Cardiac septum (tissue), 1 donor: Measurements from ENCODE around the gene TRAPPC11. TPM values are rescaled to one million over a fixed set of nuclear protein-coding genes. Genes with fewer than 3 reads are reported as not detected.
"Not testable (repeated sequence)": the region's sequence is repeated elsewhere in the genome, so short reads cannot be mapped to it uniquely, and the experiment has no call there.

Source experiments
- DNase-seq: peaks from one replicate; pipeline ENCODE4 v3.0.0-alpha.2; 2020; ENCODE audit warnings: low spot score
- intact Hi-C: fragments of 100-400 bp; cut with DNase I; formaldehyde crosslinking; loops from one replicate; pipeline ENCODE4 v1.14.0; 2022
- long read RNA-seq: library from polyadenylated mRNA; unstranded; transcript quantifications from one replicate; pipeline ENCODE4 v2.0.0, GENCODE V29; 2021
- total RNA-seq: library from RNA; stranded (reverse); fragmentation: NEBNext Ultra II Directional; extraction: Animal tissue kit (Norgen Biotek cat#: 25700); gene quantifications from one replicate; pipeline ENCODE4 v1.2.1, GENCODE V29; 2021
- donor health status: DM: no; HTN: no; CAD: no.

TRAPPC11 gene
- total RNA-seq: 21.3 TPM
- long read RNA-seq, full-length matches to known transcripts: 8 of 22 reads
- long read RNA-seq, partial matches to known transcripts: 12 of 22 reads
- long read RNA-seq, other reads (novel, unspliced or antisense): 2 of 22 reads

DNA sequence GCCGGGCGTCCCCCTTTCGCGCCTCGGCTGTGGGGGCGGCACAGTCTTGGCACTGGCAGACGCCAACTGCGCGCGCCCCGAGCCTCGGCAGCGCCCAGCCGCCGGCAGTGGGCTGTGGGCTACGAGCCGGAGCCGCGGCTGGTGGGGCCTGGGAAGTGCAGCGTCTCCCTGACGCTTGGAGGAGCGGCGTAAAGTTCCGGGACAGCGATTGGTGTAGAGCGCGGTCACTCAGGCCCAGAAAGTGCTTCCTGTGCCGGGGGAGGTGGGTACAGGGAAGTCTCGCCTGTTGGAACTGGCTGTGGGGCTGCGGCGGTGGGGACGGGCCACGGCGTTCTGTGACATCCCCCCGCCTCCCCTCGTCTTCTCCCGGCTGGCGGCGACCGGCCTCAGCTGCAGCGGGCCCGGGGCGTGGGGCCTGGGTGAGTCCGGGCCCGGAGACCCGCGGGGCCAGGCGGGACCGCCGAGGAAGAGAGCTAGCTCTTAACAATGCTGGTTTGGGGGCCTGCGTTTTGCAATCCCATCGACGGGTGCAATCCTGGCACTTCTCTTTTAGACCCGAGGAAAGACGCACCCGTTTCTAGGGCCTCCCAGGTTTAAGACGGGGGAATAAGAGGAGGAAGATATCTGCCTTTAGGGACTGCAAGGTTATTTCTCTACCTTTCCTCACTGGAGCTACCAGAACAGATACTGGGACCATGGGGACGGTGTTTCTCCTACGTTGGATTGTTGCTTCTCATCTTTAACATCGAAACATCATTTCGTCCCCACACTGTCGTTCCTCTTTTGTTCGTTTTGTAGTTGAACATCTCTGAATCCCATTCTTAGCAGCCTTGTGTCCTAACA, at the start of gene TRAPPC11, which contains the start of gene RWDD4:
Gene TRAPPC11, plus strand, starts transcription at position 265 of the 843 bp plus-strand sequence. CDS start 4,575 bp downstream, outside the sequence.
Gene RWDD4, minus strand, starts transcription at position 157 of the 843 bp plus-strand sequence. CDS start 233 bp downstream, outside the sequence.
- intact Hi-C loops: loop anchor here (1.0 to 10.0 kb wide), 2 partner anchors 153 to 184 kb away; no protein-coding TSS in a partner anchor
- DNase-seq: peak; percentile 99

DNA sequence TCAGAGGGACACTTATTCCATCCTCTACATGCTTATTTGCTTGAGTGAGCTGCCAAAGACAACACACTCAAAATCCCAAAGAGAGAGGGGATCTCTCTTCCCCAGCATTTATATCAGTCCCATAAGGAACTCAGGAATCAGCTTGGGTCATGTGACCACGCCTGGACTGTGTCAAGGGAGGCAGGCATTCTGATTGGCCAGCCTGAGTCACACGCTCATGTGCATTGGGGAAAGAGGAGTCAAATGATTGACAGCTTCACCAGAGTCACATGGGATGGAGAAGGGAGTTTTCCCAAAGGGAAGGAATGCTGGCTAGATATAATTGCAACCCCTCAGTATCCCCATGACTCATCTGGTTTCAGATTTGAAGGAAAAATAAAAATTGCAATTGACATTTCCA, 49.1 kb upstream of the TRAPPC11 start:
- intact Hi-C loops: no loop called here
- no peak for DNase-seq

DNA sequence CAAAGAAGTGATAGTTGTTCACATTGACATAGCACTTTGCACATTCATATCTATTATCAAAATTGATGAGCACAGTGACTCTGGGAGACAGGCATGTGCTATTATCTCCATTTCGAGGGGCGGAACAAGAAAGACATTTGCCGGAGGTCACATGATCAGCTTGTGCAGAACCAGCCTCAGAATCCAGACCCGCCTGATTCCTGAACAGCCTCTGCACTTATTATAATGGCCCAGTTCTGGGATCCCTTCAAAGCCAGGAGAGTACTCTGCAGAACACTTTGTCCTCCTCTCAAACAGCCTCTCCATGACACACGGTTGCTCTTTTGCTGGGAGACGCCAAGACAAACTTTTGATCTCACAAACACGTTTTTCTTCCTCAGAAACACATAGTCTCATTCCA, 48.5 kb upstream of the TRAPPC11 start:
- no peak for DNase-seq
- intact Hi-C loops: no loop called here

DNA sequence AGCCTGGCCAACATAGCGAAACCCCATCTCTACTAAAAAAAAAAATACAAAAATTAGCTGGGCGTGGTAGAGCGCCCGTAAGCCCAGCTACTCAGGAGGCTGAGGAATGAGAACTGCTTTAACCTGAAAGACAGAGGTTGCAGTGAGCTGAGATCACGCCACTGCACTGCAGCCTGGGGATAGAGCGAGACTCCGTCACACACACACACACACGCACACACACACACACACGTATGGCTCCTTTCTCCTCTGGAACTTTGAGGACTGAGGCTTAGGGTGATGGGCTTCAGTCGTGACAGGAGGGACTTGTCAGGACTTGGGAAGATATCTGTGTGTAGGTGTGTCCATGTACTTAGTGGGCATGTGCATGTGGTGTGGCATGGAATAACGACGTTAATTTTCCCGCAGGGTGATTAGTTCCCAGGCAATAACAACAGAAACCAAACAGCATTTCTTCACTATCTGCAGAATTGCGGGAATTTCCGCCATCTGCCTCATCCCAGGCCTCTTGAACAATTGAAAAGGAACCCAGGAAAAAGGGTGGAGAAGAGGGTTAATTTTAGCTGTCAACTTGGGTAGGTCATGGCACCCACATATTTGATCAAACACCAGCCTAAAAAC, 47.8 kb upstream of the TRAPPC11 start:
- intact Hi-C loops: no loop called here
- DNase-seq: no peak

DNA sequence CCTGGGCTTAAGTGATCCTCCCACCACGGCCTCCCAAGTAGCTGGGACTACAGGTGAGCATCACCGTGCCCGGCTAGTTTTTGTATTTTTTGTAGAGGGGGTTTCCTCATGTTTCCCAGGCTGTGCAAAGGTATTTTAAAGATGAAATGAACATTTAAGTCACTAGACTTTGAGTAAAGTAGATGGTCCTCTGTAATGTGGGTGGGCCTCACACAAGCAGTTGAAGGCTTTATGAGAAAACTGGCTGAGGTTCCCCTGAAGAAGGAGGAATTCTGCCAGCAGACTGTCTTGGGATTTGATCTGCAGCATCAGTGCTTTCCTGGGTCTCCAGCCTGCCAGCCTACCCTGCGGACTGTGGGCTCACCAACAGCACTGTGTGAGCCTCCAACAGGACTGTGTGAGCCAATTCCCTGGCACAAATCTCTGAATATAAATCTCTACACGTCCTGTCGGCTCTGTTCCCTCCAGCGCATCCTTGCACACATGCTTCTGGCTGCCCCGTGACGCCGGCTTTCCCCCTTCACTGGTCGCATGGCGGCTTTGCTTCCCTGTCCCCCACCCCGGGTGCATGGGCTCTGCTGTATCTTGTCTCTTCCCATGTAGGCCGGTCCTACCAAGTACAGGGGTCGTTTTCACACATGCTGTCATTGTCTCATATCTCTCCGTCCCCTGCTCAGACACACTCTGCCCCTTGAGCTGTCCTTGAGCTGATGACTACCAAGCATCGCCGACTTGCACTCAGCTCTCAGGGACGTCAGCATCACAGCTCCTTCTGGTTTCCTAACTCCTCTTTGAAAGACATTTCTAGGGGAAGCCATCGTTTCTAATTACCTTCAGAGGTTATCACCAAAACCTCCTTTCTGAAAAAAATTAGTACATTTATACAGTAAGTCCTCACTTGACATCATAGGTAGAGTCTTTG, 46.5 kb upstream of the TRAPPC11 start:
- DNase-seq: no peak
- intact Hi-C loops: no loop called here

DNA sequence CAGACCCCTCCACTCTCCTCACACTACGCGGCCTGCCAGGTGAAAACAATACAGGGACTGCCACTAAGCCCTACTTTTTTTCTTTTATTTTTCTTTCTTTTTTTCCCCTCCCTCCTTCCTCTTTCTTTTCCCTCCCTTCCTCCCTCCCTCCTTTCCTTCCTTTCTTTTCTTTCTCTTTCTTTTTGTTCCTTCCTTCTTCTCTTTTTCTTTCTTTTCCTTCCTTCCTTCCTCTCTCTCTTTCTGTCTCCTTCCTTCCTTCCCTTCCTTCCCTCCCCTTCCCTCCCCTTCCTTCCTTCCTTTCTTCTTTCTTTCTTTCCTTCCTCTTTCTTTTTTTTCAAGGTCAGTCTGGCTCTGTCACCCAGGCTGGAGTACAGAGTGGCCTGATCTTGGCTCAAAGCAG, 42.0 kb upstream of the TRAPPC11 start:
- intact Hi-C loops: no loop called here
- DNase-seq: no peak

DNA sequence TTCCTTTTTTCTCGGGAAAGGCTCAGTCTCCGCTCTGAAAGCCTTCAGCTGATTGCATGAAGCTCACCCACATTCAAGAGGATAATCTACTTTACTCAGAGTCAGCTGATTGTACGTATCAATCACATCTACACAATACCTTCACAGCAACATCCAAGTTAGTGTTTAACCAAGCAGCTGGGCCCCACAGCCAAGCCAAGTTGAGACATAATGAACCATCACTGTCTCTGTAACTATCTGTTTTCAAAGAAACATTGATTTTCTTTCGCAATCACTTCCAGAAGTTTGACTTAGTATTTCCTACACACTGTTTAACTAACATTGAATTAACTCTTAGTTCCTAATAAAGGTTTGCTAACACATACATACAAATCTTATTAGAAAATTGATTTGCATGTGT, 40.4 kb upstream of the TRAPPC11 start:
- intact Hi-C loops: no loop called here
- no peak for DNase-seq

DNA sequence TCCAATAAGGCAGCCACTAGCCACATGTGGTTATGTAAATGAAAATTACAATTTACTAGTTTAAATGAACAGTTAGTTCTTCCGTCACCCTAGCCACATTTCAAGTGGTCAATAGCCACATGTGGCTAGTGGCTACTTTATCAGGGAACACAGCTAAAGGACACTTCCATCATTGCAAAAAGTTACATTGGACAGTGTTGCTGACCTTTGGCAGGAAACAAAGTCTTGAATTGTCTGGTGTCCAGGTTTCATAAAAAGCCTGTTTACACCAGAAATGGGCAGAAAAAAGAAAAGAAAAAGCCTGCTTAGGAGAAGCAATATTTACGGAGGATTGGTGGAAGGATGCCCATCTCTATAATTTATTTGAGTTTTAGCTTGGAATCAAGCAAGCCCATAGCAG, 38.7 kb upstream of the TRAPPC11 start:
- intact Hi-C loops: no loop called here
- no peak for DNase-seq

DNA sequence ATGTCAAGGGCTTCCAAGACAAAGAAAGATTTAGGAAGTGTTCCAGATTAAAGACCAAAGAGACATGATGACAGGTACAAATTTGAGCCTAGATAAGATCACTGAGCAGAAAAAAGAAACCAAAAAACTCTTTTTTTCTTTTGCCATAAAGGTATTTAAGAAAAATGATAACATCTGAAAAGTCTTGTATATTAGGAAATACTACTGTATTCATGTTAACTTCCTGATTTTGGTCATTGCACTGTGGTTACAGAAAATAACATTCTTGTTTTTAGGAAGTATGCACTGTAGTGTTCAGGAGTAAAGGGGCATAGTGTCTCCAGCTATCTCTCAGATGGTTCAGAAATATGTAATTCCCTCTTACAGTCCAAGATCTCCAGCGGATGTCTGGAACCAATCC, 37.2 kb upstream of the TRAPPC11 start:
- DNase-seq: no peak
- intact Hi-C loops: no loop called here

DNA sequence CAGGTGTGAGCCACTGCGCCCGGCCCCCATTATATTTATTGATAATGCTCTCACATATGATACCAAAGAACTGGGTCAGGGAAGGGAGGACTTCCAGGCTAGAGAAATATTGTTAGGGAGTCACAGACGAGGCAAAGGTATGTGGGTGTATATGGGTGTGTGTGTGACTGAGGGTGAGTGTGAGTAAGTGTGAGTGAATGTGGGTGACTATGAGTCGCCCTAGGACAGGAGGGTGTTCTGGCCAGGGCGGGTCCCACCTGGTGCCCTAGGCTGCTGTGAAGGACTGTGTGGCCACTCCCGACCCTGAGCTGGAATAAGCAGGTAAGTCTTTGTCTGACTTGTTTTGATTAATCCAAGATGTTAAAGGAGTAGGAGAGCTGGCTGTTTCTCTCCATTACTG, 34.5 kb upstream of the TRAPPC11 start:
- intact Hi-C loops: no loop called here
- no peak for DNase-seq

DNA sequence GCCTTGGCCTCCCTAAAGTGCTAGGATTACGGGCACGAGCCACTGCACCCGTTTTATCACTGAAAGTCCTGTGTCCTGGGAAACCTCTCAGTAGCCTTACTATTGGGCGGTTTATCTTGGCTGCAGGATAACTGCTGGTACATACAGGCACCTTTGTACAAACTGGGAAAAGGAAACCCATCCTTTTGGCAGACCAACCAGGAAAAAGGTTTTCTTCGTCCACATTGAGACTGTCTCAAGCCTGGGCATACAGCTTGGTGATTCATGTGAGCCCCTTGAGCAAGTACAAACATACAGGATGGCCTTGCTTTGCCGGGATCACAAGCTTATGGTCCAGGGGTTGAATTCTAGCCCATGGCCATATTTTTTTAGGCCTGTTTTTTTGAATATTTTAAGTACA, 32.9 kb upstream of the TRAPPC11 start:
- intact Hi-C loops: no loop called here
- no peak for DNase-seq

DNA sequence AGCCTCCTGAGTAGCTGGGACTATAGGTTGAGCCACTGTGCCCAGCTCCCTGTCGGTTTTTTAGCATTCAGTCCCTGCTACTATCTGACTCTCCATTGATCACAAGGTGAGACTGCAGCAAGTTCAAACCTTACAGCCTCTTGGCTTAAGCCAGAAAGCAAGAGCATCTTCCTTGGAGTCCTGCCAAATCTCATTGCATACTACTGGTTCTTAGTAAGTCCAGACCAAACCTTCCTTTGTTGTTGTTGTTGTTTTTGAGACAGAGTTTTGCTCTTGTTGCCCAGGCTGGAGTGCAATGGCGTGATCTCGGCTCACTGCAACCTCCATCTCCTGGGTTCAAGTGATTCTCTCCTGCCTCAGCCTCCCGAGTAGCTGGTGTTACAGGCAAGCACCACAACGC, 31.8 kb upstream of the TRAPPC11 start:
- DNase-seq, intact Hi-C loops: not testable (repeated sequence)

DNA sequence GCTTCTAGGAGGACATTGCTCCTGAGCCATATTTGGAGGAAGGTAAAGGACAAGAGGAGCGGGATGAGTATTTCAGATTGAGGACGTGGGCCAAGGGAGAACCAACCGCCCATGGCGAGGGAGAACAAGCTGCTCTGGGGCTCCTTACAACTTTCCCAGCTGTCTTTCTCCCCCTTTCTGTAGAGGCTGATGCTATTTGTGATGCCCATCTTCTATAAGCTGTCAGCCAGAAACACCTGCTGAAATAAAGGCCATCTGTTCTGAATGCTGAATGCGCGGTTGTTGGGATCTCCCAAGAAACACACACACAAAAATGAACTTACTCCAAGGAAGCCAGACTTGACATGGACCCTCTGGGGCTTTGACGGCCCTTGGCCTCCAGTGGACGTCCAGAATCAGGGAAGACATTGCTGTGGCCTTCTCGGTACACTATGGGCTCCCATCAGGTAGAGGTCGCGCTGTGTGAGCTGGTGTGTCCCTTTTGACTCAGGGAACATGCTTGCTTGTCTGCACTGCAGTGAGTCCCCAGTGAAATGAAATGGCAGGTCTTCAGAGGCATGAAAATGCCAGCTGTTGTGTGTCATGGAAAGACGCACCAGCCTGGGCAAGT, 31.0 kb upstream of the TRAPPC11 start:
- DNase-seq: no peak

DNA sequence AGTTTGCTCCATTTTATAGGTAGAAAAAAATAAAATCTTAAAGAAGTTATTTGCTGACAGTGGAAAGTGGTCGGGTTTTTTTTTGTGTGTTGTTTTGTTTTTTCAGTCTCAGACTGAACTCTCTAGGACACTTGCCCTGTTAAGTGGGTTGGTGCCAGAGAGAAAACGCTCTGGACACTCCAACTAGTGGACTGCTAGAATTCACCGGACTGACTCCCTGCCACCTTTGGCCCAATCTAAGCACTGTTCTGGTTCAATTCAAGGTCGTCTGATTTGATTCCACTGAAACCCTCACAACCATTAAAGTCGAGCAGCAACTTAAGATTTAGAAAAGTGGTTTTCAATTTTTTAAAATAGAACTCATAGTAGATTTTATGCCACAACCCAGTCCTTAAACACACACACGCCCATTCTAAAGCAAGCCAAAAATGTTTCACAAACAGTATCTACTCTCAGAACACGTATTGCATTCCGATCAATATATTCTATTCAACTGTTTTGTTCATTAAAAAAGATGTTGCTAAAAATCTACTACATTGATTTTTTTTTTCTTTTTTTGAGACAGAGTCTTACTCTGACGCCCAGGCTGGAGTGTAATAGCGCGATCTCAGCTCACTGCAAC, 27.4 kb upstream of the TRAPPC11 start:
- DNase-seq: no peak
- intact Hi-C loops: no loop called here

More for the DNA sequence above, 31.0 kb upstream of the TRAPPC11 start:
- intact Hi-C loops: no loop called here

DNA sequence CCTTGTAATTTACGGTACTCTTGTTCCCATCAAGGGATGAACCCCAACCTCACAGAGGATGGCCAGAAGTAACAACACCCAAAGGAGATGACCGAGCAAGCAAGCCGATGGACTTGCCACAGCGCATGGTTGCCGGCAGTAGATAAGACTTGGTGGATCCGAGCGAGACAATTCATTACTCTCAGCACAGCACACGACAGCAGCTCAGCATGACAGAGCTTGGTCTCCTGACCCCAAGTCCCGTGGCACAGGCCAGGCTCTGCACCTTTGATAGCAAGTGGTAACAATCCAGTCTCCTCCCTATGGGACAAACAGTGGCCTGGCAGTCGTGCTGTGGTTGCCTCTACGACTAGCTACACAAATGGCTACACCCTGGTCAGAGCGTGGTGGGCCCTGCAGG, 26.4 kb upstream of the TRAPPC11 start:
- DNase-seq: no peak
- intact Hi-C loops: no loop called here

DNA sequence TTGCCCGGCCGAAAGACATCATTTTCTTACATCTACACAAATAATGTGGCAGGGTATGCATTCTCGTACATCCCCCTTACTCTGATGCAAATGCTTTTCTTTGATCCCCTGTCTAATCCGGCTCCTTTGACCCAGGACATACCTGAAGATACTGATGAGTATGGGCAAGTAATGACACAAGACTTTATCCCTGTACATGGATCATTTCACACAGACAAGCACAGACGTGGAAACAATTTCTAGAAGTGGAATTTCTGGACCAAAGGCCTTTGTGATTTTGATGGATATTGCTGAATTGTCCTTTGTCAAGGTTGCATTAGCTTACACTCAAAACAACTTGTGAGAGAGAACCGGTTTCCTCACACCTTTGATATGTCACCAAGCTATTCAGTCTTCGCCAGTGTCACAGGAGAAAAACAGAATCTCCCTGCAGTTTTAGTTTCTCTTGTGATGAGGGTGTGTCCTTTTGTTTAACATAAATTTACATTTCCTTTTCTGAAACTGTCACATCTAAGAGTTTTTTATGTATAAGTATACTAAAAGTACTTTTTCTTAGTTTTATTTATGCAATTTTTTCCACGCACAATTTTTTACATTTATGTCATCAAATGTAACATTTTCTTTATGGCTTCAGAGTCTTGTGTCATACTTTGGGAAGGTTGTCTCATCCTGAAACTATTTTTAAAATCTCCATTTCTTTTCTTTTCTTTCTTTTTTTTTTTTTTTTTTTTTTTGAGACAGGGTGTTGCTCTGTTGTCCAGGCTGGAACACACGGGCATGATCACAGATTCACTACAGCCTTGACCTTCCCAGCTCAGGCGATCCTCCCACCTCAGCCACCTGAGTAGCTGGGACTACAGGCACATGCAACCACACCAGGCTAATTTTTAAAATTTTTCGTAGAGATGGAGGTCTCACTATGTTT, 25.4 kb upstream of the TRAPPC11 start:
- intact Hi-C loops: no loop called here
- DNase-seq: no peak

DNA sequence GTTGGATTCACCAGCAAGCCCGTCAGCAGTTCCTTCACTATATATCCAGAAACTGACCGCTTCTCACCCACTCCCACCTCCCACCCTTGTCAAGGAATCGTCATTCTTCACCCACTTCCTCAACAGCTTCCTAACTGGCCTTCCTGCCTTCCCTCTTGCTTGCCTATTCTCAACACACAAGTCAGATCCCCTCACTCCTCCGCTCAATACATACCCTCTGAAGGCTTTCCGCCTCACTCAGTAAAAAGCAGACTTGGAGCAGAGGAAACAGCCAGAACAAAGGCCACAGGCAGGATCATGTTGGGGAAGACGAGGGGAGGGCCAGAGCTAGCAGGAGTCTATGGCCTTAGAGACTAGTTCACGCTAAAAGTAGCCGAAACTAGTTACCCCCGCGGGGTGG, 23.8 kb upstream of the TRAPPC11 start:
- no peak for DNase-seq
- intact Hi-C loops: no loop called here

DNA sequence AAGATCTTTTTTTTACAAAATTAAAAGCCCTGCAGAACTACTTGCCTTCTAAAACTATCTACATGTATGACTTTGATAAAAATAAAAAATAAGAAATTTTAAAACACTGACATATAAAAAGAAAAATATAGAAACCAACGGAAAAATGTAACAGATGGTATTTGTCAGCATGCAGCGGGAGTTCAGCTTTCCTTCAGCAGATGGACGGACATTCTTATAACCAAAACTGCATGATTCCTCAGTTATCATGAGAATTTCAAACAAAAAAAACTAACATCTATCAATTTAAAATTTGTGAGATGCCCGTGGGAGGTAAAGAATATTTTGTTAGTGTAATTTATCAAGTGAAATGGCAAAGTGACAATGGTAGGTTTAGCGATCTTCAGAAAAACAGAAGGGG, 23.4 kb upstream of the TRAPPC11 start:
- intact Hi-C loops: no loop called here
- no peak for DNase-seq
